GM12874 (cell line): Measurements from ENCODE around the gene CMBL.

ENCODE experiments used
- CTCF ChIP-seq: IDR thresholded peaks from 2 replicates; pipeline ENCODE4 v1.5.1; 2011; ENCODE audit warnings: low read depth, mild to moderate bottlenecking, control low read depth, low read length, moderate library complexity; ENCODE audit not compliant: insufficient read depth

Gene CMBL

GRCh38 chr5:10289991-10290390, 17.7 kb downstream of the CMBL start:
- no peak for TF ChIP-seq CTCF

GRCh38 chr5:10289353-10289752, 18.3 kb downstream of the CMBL start:
- no peak for TF ChIP-seq CTCF

GRCh38 chr5:10288592-10289219, 19.0 kb downstream of the CMBL start:
- TF ChIP-seq CTCF, result no peak

GRCh38 chr5:10286862-10287227, 20.9 kb downstream of the CMBL start:
- TF ChIP-seq CTCF, result no peak

- TF ChIP-seq CTCF, result no peak
These were observed 21.4 kb downstream of the CMBL start for GRCh38 chr5:10286162-10286861.

GRCh38 chr5:10283927-10284635, 23.6 kb downstream of the CMBL start:
- TF ChIP-seq CTCF, result peak; percentile 91

- TF ChIP-seq CTCF, result no peak
These were observed 27.6 kb downstream of the CMBL start for GRCh38 chr5:10279925-10280720.
